HFFc6 (cell line): Measurements from ENCODE around the gene SKI. TPM values are rescaled to one million over a fixed set of nuclear protein-coding genes. Genes with fewer than 3 reads are reported as not detected.

Source experiments
- DNase-seq: peaks from one replicate; pipeline ENCODE4 v3.0.0-alpha.2; 2018
- H3K27ac Mint-ChIP-seq: 2 replicates; pipeline ENCODE4 v1.8.0; 2020; ENCODE audit warnings: mild to moderate bottlenecking, mixed read lengths
- H3K27me3 Mint-ChIP-seq: 2 replicates; pipeline ENCODE4 v1.8.0; 2021; ENCODE audit warnings: mild to moderate bottlenecking, moderate library complexity, mixed read lengths; ENCODE audit not compliant: insufficient read depth
- H3K36me3 Mint-ChIP-seq: 2 replicates; pipeline ENCODE4 v1.8.0; 2021; ENCODE audit warnings: low read depth, mixed read lengths
- H3K4me1 Mint-ChIP-seq: 2 replicates; pipeline ENCODE4 v1.8.0; 2020; ENCODE audit warnings: low read depth, mixed read lengths
- H3K4me3 Mint-ChIP-seq: 2 replicates; pipeline ENCODE4 v1.8.0; 2020; ENCODE audit warnings: mild to moderate bottlenecking, moderate library complexity, mixed read lengths
- H3K9me3 Mint-ChIP-seq: 2 replicates; pipeline ENCODE4 v1.8.0; 2020; ENCODE audit warnings: mild to moderate bottlenecking, mixed read lengths
- CTCF ChIP-seq: fragments of 200-600 bp; sonication (generic); IDR thresholded peaks from 2 replicates; pipeline ENCODE4 v1.5.0; 2021; ENCODE audit warnings: antibody characterized with exemption, mild to moderate bottlenecking
- total RNA-seq, 6 experiments: library from RNA; stranded (reverse); fragmentation: NEBNext Ultra II Directional; extraction: Animal tissue kit (Norgen Biotek cat#: 25700); gene quantifications; 2 replicates in 1 of 6; 3 replicates in 5 of 6; pipeline ENCODE4 v1.2.3, GENCODE V29; 2021

The SKI gene
- total RNA-seq, 6 experiments from 2014 or later = 63.7 to 76.6 (median 66.1) TPM

DNA sequence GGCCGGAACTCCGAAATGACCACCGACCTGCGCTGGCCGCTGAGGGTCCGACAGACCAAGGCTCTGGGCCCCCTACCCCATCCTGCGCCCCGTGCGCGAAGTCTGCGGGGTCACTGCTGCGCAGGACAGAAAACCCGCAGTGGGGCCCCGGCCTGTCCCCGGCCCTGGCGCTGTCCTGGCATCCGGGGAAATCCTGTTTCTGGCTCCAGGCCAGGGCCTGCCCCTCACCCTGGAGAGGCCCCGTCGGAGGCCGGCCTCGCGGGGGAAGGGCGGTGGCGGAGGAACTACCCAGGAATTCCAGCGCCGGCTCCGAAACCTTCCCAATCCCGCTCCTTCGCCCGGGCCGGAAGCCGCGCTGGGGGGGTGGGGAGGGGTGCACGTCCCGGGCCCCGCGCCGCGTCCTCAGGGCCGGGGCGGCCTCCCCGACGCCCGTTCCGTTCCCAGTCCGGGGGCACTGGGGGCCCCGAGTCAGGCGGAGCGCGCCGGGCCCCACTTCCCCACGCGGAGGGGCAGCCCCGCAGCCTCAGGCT, 86.2 kb downstream of the SKI start:
- no peak overlapping the region for H3K27ac Mint-ChIP-seq
- no peak for TF ChIP-seq CTCF
- no peaks in the 10 kb centered on the region for H3K4me1 Mint-ChIP-seq
- no peaks in the 10 kb centered on the region for H3K36me3 Mint-ChIP-seq
- DNase-seq = peak; percentile 23
- H3K4me3 Mint-ChIP-seq = no peak overlapping the region
- H3K9me3 Mint-ChIP-seq = no peaks in the 10 kb centered on the region
- no peaks in the 10 kb centered on the region; the same call in 1 of the 2 replicates for H3K27me3 Mint-ChIP-seq

- TF ChIP-seq CTCF = peak; percentile 99
- H3K4me3 Mint-ChIP-seq = no peak overlapping the region
- no peaks in the 10 kb centered on the region for H3K4me1 Mint-ChIP-seq
- DNase-seq = no peak
- no peaks in the 10 kb centered on the region for H3K9me3 Mint-ChIP-seq
- H3K36me3 Mint-ChIP-seq = no peaks in the 10 kb centered on the region
- H3K27me3 Mint-ChIP-seq = no peaks in the 10 kb centered on the region; the same call in 1 of the 2 replicates
- H3K27ac Mint-ChIP-seq = no peak overlapping the region
These were observed 86.9 kb downstream of the SKI start for GRCh38 chr1:2314803-2315673.

DNA sequence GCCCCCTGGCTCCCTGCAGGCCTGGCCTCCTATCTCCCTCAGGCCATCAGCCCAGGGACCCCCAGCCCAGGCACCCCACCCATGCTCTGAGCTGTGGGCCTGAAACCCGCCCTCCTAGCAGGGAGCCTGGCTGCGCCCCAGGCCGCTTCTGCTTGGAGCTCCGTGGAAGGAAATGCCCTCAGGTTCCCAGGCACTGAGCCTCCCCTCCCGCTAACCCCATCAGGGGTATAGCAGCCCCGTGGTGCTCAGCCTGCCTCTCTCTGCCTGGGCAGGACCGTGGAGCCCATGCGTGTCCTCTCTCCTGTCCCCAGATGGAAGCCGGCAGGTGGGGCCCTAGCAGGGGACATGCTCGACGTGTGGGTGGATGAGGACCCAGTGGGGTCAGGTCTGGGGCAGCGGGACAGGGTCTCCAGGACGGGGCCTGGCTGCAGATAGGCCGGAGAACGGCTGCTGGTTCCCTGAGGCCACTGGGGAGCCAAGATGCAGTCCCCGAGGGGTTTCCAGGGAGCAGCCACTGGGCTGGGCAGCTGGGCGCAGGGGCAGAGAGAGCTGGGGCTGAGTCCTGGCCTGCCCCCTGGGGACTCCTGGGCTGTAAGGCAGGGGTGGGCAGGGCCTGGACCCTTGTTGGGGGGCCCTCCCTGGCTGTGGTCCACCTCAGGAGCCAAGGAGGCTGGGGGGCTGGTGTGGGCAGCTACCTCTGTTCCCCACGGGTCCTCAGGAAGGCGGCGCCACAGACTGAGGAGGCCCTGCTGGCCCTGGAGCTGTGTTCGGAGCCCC, 87.7 kb downstream of the SKI start:
- no peaks in the 10 kb centered on the region for H3K36me3 Mint-ChIP-seq
- peak overlapping the region; percentile 24; the same call in 1 of the 2 replicates for H3K27ac Mint-ChIP-seq
- no peaks in the 10 kb centered on the region for H3K4me1 Mint-ChIP-seq
- no peak overlapping the region for H3K4me3 Mint-ChIP-seq
- no peak for DNase-seq
- no peaks in the 10 kb centered on the region for H3K9me3 Mint-ChIP-seq
- no peak for TF ChIP-seq CTCF
- no peaks in the 10 kb centered on the region; the same call in 1 of the 2 replicates for H3K27me3 Mint-ChIP-seq

DNA sequence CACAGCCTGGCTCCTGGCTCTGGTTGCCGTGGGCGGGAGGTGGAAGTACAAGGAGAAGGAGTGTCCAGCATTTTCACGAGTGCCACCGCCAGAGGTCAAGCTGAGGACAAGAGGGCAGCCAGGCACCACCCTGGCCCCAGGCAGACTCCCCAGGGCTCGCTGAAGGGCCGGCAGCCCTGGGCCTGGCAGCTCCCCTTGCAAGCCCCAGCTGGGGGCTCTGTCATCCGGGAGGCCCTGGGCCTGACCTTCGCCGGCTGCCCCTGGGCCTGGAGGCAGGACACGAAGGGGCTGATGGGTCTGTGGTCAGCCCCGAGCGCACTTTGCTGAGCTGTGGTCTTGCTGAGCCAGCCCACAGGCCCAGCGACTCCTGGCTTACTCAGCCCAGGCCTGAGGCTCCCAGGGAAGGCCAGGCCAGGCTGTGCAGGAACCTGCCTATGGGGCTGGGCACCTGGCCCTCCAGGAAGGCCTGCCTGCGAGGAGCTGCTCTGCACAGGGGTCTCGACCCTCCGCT, 88.4 kb downstream of the SKI start:
- Mint-ChIP-seq H3K4me3 (no peak overlapping the region), H3K27ac (peak overlapping the region; percentile 33; the same call in 1 of the 2 replicates), H3K27me3 (no peaks in the 10 kb centered on the region; the same call in 1 of the 2 replicates), H3K9me3 (no peaks in the 10 kb centered on the region), H3K36me3 (no peaks in the 10 kb centered on the region), H3K4me1 (no peaks in the 10 kb centered on the region)
- no peak for DNase-seq
- TF ChIP-seq CTCF = no peak
